SK-MEL-5 (cell line): ENCODE data around the gene GTF2I. TPM values are rescaled to one million over a fixed set of nuclear protein-coding genes. Genes with fewer than 3 reads are reported as not detected.
"Not testable (repeated sequence)": the region's sequence is repeated elsewhere in the genome, so short reads cannot be mapped to it uniquely, and the experiment has no call there.

Experiments used
- DNase-seq: peaks from one replicate; pipeline ENCODE4 v3.0.0-alpha.2; 2016; ENCODE audit warnings: low read depth, low spot score
- in situ Hi-C: cut with HindIII; loops from 2 replicates; pipeline ENCODE4 v1.10.0; 2016; ENCODE audit warnings: low sequenced_read_pairs, high pct_unique_total_duplicates, low pct_unique_long_range_greater_than_20kb
- total RNA-seq: library from RNA; depleted of rRNA; stranded (reverse); fragments of >200 nt; shearing (Covaris generic); gene quantifications from 2 replicates; pipeline ENCODE4 v1.2.3, GENCODE V29; 2014

The GTF2I gene
- total RNA-seq, 1 experiment from 2014 or later, result 146 TPM

- in situ Hi-C loops, DNase-seq: not testable (repeated sequence)
Measured at GRCh38 chr7:74753921-74754482, 96.5 kb downstream of the GTF2I start.

DNA sequence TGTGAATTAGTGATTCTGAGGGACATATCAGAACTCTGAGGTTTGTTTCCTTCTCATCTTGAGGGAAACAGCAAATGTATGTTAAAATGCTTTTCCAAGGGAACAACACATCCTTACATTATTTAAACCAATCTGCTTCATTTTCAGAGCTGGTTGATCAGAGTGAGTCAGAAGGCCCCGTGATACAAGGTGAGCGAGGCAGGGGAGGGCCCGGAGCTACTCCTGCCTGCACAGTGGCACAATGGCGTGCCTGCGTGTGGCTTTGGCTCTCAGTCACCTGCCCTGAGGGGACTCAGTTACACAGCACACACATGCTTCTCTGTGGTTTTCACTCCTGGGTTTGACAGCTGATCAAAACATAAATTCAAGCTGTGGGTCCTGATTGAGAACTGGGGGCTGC, 99.2 kb downstream of the GTF2I start:
- DNase-seq, in situ Hi-C loops: not testable (repeated sequence)

- in situ Hi-C loops, DNase-seq: not testable (repeated sequence)
Measured at GRCh38 chr7:74758268-74758667, 100.8 kb downstream of the GTF2I start.

GRCh38 chr7:74758982-74759381, 101.5 kb downstream of the GTF2I start:
- DNase-seq, result not testable (repeated sequence)

GRCh38 chr7:74765205-74765918, 107.8 kb downstream of the GTF2I start:
- DNase-seq, in situ Hi-C loops: not testable (repeated sequence)

More at GRCh38 chr7:74758982-74759381, 101.5 kb downstream of the GTF2I start:
- in situ Hi-C loops, result not testable (repeated sequence)

GRCh38 chr7:74766509-74766908, 109.0 kb downstream of the GTF2I start:
- DNase-seq, in situ Hi-C loops: not testable (repeated sequence)

- DNase-seq, in situ Hi-C loops: not testable (repeated sequence)
Measured at GRCh38 chr7:74766991-74767390, 109.5 kb downstream of the GTF2I start.

- in situ Hi-C loops, DNase-seq: not testable (repeated sequence)
Measured at GRCh38 chr7:74770062-74770461, 112.5 kb downstream of the GTF2I start.

- DNase-seq, in situ Hi-C loops: not testable (repeated sequence)
Measured at GRCh38 chr7:74772093-74772492, 114.6 kb downstream of the GTF2I start.

- in situ Hi-C loops, DNase-seq: not testable (repeated sequence)
Measured at GRCh38 chr7:74773760-74774750, 116.5 kb downstream of the GTF2I start, which contains the start of gene NCF1. Gene NCF1, plus strand, starts transcription at chr7:74774011. Its CDS starts 21 bp downstream, at chr7:74774032.

GRCh38 chr7:74775111-74775510, 117.6 kb downstream of the GTF2I start:
- in situ Hi-C loops, DNase-seq: not testable (repeated sequence)

DNA sequence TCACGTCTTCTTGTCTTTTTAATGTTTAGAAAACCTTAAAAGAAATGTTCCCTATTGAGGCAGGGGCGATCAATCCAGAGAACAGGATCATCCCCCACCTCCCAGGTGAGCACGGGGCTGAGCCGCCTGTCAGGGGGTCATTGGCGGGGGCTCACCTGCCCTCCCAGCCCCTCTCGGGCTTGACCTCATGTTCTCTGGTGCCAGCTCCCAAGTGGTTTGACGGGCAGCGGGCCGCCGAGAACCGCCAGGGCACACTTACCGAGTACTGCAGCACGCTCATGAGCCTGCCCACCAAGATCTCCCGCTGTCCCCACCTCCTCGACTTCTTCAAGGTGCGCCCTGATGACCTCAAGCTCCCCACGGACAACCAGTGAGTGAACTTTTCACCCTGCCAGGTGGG, 121.5 kb downstream of the GTF2I start:
- in situ Hi-C loops, DNase-seq: not testable (repeated sequence)

DNA sequence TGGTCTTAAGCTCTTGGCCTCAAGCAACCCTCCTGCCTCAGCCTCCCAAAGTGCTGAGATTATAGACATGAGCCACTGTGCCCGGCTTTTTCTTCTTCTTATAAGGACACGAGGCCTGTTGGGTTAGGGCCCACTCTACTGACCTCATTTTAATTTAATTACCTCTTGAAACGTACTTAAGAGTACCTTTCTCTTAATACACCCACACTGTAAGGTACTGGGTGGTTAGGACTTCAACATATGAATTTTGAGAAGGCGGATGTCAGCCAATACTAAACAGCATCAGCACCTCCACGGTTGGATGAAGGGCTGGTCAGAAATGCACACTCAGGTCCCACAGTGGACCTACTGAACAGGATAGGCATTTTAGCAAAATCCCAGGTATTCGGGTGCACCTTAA, 124.2 kb downstream of the GTF2I start:
- in situ Hi-C loops, DNase-seq: not testable (repeated sequence)

GRCh38 chr7:74783595-74783994, 126.1 kb downstream of the GTF2I start:
- in situ Hi-C loops, DNase-seq: not testable (repeated sequence)

GRCh38 chr7:74788369-74789150, 131.0 kb downstream of the GTF2I start:
- peak; percentile 91 for DNase-seq
- in situ Hi-C loops, result not testable (repeated sequence)

- in situ Hi-C loops, DNase-seq: not testable (repeated sequence)
Measured at GRCh38 chr7:74789200-74789736, 131.8 kb downstream of the GTF2I start.
